Measurements from ENCODE around the gene CARS2.

DNA sequence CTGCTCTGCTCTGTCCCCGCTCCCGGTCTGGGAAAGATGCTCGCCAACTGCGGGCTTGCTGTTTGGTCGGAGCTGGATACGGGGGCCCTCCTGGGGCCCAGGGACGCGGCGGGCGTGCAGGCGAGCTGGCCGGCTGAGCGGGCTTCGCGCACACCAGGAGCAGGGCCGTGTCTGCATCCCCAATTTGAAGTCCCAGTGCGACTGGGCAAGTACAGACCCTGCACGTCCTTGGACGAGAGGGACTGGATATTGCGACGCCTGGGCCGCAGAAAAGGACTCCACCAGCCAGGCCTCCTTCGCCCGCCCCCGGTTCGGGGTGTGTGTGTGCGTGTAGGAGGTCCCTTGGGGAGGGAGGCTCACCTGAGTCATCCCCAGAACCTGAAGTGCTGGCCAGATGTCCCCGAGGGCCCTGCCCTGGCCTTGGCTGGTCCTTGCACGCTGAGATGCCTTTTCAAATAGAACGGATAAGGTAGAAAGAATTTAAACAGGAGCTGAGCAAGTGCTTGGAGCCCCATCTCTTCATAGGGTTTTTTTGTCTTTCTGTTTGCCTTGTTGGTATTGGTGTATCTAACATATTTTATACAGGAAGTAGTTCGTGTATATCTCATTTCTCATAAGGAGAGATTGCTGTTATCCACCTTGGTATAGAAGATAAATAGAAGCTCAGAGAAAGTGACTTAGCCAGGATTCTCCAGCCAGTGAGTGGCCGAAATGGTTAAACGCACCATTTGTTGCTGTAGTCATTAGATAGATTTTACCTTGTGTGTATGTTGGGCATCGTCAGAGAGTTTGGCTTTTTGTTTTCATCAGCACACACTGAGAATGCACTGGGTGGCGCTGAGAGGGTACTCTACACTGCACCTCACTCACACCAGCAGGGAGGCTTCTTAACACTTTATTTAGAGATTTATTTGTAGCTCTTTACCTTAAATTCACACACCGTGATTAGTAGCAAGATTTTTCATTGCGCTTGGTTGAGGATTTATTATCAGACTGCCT is 89.5 kb downstream of the CARS2 start:
- TF ChIP-seq MAX (IDR thresholded peaks at IDR 0.05) (peak; percentile 25; the same call in 1 of the 2 replicates), ATF2 (IDR thresholded peaks at IDR 0.05; ENCODE audit: low read length) (no peak), EP300 (IDR thresholded peaks at IDR 0.05; ENCODE audit: borderline replicate concordance in 1 of 2, low read depth in 2 of 2, low read length in 2 of 2) (no peak), SP2 (IDR thresholded peaks at IDR 0.05; ENCODE audit: low read length) (no peak)

Data from H1 (cell line).